ENCODE results near the gene ZNF593. TPM values are rescaled to one million over a fixed set of nuclear protein-coding genes. Genes with fewer than 3 reads are reported as not detected.
A peak's percentile ranks its signal among the peaks of the same experiment; 100 is the strongest.

The ZNF593 gene
- total RNA-seq, 2 donors from 2014 or later: 14.4 to 20.5 TPM

DNA sequence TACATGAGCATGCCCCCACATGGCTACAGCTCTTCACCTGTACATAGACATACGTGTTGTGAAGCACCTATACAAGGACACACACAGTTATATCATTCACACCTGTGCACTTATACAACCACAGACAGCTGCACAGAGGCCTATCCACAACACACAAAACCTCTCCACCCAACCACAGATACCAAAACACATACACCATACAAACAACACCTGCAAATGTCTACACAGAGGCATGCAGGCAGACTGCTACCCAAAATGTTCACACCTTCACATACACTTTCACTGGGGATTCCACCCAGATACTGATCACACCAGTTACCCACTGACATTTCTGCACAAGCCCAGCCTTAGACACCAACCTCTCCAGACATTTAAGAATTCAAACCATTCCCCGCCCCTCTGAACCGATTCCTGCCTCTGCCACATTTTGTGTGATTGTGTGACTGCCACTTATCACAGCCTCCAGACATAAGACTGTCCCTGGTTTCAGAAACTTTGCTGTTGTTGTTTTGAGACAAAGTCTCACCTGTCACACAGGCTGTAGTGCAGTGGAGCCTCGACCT lies 2.9 kb upstream of the ZNF593 start:
- Histone ChIP-seq H3K4me1 (ENCODE audit: control insufficient read depth in 1 of 2, low read depth in 2 of 2) (peaks cover 5 to 18% of the 10 kb centered on the region in 2 donors), H3K27ac (no peak overlapping the region), H3K36me3 (no peaks in the 10 kb centered on the region), H3K9me3 (no peaks in the 10 kb centered on the region), H3K4me3 (no peak overlapping the region), H3K27me3 (replicated peaks; ENCODE audit: insufficient read depth) (no peaks in the 10 kb centered on the region)
- TF ChIP-seq, protein P1, sequence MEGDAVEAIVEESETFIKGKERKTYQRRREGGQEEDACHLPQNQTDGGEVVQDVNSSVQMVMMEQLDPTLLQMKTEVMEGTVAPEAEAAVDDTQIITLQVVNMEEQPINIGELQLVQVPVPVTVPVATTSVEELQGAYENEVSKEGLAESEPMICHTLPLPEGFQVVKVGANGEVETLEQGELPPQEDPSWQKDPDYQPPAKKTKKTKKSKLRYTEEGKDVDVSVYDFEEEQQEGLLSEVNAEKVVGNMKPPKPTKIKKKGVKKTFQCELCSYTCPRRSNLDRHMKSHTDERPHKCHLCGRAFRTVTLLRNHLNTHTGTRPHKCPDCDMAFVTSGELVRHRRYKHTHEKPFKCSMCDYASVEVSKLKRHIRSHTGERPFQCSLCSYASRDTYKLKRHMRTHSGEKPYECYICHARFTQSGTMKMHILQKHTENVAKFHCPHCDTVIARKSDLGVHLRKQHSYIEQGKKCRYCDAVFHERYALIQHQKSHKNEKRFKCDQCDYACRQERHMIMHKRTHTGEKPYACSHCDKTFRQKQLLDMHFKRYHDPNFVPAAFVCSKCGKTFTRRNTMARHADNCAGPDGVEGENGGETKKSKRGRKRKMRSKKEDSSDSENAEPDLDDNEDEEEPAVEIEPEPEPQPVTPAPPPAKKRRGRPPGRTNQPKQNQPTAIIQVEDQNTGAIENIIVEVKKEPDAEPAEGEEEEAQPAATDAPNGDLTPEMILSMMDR (IDR thresholded peaks at IDR 0.05): no peak
- DNase-seq (ENCODE audit: low spot score): no peak
- no peak for ATAC-seq (ENCODE audit: insufficient number of reproducible peaks, low FRiP score, low read depth)

GRCh38 chr1:26168410-26169197 lies 1.1 kb upstream of the ZNF593 start, which contains the start of gene C1orf232:
Gene C1orf232, minus strand, starts transcription at chr1:26168963. Its CDS starts 464 bp downstream, at chr1:26168499.
- no peaks in the 10 kb centered on the region for H3K9me3 ChIP-seq
- no peaks in the 10 kb centered on the region for H3K27me3 ChIP-seq (replicated peaks; ENCODE audit: insufficient read depth)
- no peak for ATAC-seq (ENCODE audit: insufficient number of reproducible peaks, low FRiP score, low read depth)
- TF ChIP-seq, protein P1 (IDR thresholded peaks at IDR 0.05): no peak
- H3K27ac ChIP-seq: peak within 1 kb of the TSS; percentile 37 to 56
- H3K4me3 ChIP-seq: peak within 1 kb of the TSS; percentile 86
- no peak for DNase-seq (ENCODE audit: low spot score)
- no peaks in the 10 kb centered on the region for H3K36me3 ChIP-seq
- peaks cover 5 to 18% of the 10 kb centered on the region in 2 donors for H3K4me1 ChIP-seq (ENCODE audit: control insufficient read depth in 1 of 2, low read depth in 2 of 2)

- DNase-seq (ENCODE audit: low spot score): no peak
- no peak for ATAC-seq (ENCODE audit: insufficient number of reproducible peaks, low FRiP score, low read depth)
- TF ChIP-seq, protein P1 (IDR thresholded peaks at IDR 0.05): no peak
- H3K4me1 ChIP-seq (ENCODE audit: control insufficient read depth in 1 of 2, low read depth in 2 of 2): peaks cover 5 to 13% of the 10 kb centered on the region in 2 donors
- no peaks in the 10 kb centered on the region for H3K36me3 ChIP-seq
- H3K27ac ChIP-seq: peak overlapping the region; percentile 24 to 37
- H3K4me3 ChIP-seq: peak overlapping the region; percentile 86
- H3K27me3 ChIP-seq (replicated peaks; ENCODE audit: insufficient read depth): no peaks in the 10 kb centered on the region
- H3K9me3 ChIP-seq: no peaks in the 10 kb centered on the region
Observed at GRCh38 chr1:26169198-26169554, 532 bp upstream of the ZNF593 start.

DNA sequence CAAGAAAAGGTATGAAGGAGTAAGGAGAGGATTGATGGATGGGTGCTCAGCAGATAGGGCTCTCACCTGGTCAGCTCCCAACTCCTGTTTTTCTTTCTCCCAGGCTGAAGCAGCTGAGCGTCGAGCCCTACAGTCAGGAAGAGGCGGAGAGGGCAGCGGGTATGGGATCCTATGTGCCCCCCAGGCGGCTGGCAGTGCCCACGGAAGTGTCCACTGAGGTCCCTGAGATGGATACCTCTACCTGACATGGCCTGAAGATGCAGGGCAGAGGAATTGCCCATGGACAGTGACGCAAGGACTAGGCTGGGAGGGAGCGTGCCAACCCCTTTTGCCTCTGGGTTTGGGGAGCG lies 739 bp downstream of the ZNF593 start:
- TF ChIP-seq, protein P1 (IDR thresholded peaks at IDR 0.05): no peak
- H3K27ac ChIP-seq: no peak overlapping the region
- no peaks in the 10 kb centered on the region for H3K27me3 ChIP-seq (replicated peaks; ENCODE audit: insufficient read depth)
- no peak for ATAC-seq (ENCODE audit: insufficient number of reproducible peaks, low FRiP score, low read depth)
- DNase-seq (ENCODE audit: low spot score): no peak
- H3K4me3 ChIP-seq: peak overlapping the region; percentile 86
- no peaks in the 10 kb centered on the region for H3K36me3 ChIP-seq
- no peaks in the 10 kb centered on the region for H3K9me3 ChIP-seq
- H3K4me1 ChIP-seq (ENCODE audit: control insufficient read depth in 1 of 2, low read depth in 2 of 2): peaks cover 5 to 13% of the 10 kb centered on the region in 2 donors
